Panc1 (cell line): ENCODE results near the gene ERVFRD-1. TPM values are rescaled to one million over a fixed set of nuclear protein-coding genes. Genes with fewer than 3 reads are reported as not detected.

ENCODE experiments used
- ATAC-seq: fragments of 200-7000 bp; cut with Tn5 transposase; 2 replicates; pipeline ENCODE4 v1.9.1; 2020; ENCODE audit warnings: mild to moderate bottlenecking, moderate library complexity
- BruUV-seq: library from RNA; stranded (reverse); fragments of 400-500 nt; replicated peaks from 2 replicates; lab custom pipeline; 2021; lab: Mats Ljungman, UMichigan
- CTCF ChIA-PET: fragments of 300-600 bp; sonication (Branson Sonifier 250); formaldehyde crosslinking; loops from one replicate; lab custom pipeline; 2022; ENCODE audit warnings: antibody characterized with exemption; lab: Charles Lee
- POLR2A ChIA-PET: fragments of 300-600 bp; sonication (Branson Sonifier 250); formaldehyde crosslinking; loops from one replicate; lab custom pipeline; 2022; ENCODE audit warnings: antibody characterized with exemption; lab: Charles Lee
- DNase-seq: peaks from one replicate; pipeline ENCODE4 v3.0.0-alpha.2; 2010; ENCODE audit warnings: low read depth, low spot score
- H3K27ac ChIP-seq: 2 replicates; pipeline ENCODE4 v1.5.1; 2011; ENCODE audit warnings: mild to moderate bottlenecking, low read length, inconsistent platforms
- H3K27me3 ChIP-seq: fragments of 200-500 bp; sonication (Bioruptor generic); 2 replicates; pipeline ENCODE4 v1.6.0; 2014; ENCODE audit warnings: low read length, inconsistent platforms; ENCODE audit not compliant: control insufficient read depth, insufficient read depth
- H3K36me3 ChIP-seq: fragments of 200-500 bp; sonication (Bioruptor generic); 2 replicates; pipeline ENCODE4 v1.5.1; 2014; ENCODE audit warnings: inconsistent platforms, mild to moderate bottlenecking, low read length, moderate library complexity; ENCODE audit not compliant: control insufficient read depth, insufficient read depth
- H3K4me1 ChIP-seq: 2 replicates; pipeline ENCODE4 v1.5.1; 2011; ENCODE audit warnings: inconsistent platforms, mild to moderate bottlenecking, low read length, moderate library complexity; ENCODE audit not compliant: control insufficient read depth, insufficient read depth
- H3K4me3 ChIP-seq, 2 experiments: 2 replicates each; pipeline ENCODE4 v1.5.1; 2011 to 2012; ENCODE audit warnings: low read depth in 2 of 2, low read length in 2 of 2, mild to moderate bottlenecking in 2 of 2, inconsistent platforms in 1 of 2, moderate library complexity in 1 of 2
- H3K9me3 ChIP-seq: fragments of 200-500 bp; sonication (Bioruptor generic); 2 replicates; pipeline ENCODE4 v1.5.1; 2014; ENCODE audit warnings: low read depth, mild to moderate bottlenecking, inconsistent platforms, low read length, moderate library complexity; ENCODE audit not compliant: control insufficient read depth, insufficient read depth
- CTCF ChIP-seq: fragments of 450-650 bp; IDR thresholded peaks from 2 replicates; pipeline ENCODE4 v1.5.1; 2017; ENCODE audit warnings: mild to moderate bottlenecking
- POLR2AphosphoS5 ChIP-seq: IDR thresholded peaks from 2 replicates; pipeline ENCODE4 v1.6.1; 2012; ENCODE audit warnings: mild to moderate bottlenecking, low read depth, low read length, moderate library complexity
- REST ChIP-seq, 2 experiments: IDR thresholded peaks; 2 replicates each; pipeline ENCODE4 v1.6.1; 2011 to 2012; ENCODE audit warnings: low read depth in 2 of 2, control low read depth in 1 of 2, low read length in 1 of 2, mild to moderate bottlenecking in 1 of 2, moderate library complexity in 1 of 2; ENCODE audit not compliant: insufficient read depth in 1 of 2
- SIN3A ChIP-seq: IDR thresholded peaks from 2 replicates; pipeline ENCODE4 v1.6.1; 2012; ENCODE audit warnings: low read depth, mild to moderate bottlenecking, low read length, moderate library complexity, borderline replicate concordance; ENCODE audit not compliant: insufficient read depth
- TCF7L2 ChIP-seq: IDR thresholded peaks from 2 replicates; pipeline ENCODE4 v1.6.1; 2011; ENCODE audit warnings: mild to moderate bottlenecking, low read depth, low read length, inconsistent platforms
- in situ Hi-C: cut with HindIII; loops from 2 replicates; pipeline ENCODE4 v1.10.0; 2016; ENCODE audit warnings: low sequenced_read_pairs, low pct_unique_long_range_greater_than_20kb
- intact Hi-C: fragments of 100-400 bp; cut with micrococcal nuclease; formaldehyde crosslinking; loops from one replicate; pipeline ENCODE4 v1.10.0; 2022; ENCODE audit not compliant: unreplicated experiment
- total RNA-seq: library from RNA; stranded (reverse); gene quantifications from one replicate; pipeline ENCODE4 v1.2.1, GENCODE V29; 2021; ENCODE audit not compliant: unreplicated experiment

ERVFRD-1 gene
- total RNA-seq, 1 experiment from 2014 or later: not detected

- no TSS peak for BruUV-seq
- peaks cover 2% of the 10 kb centered on the region; the same call in 1 of the 2 replicates for H3K36me3 ChIP-seq
- POLR2A ChIA-PET: interaction anchor here (0.6 kb wide), 1 partner anchor 1084 kb away, joined by 3 read pairs; no protein-coding TSS in a partner anchor
- H3K27ac ChIP-seq: no peak overlapping the region
- TF ChIP-seq POLR2AphosphoS5 (no peak), REST (IDR thresholded peaks at IDR 0.05; ENCODE audit: insufficient read depth in 1 of 2, low read depth in 2 of 2, low read length in 1 of 2) (no peak), TCF7L2 (no peak), SIN3A (no peak), CTCF (no peak)
- DNase-seq (no peak), ATAC-seq (no peak)
- in situ Hi-C loops: no loop called here
- CTCF ChIA-PET: no interaction called here
- H3K9me3 ChIP-seq: no peaks in the 10 kb centered on the region
- intact Hi-C loops: no loop called here
- H3K4me3 ChIP-seq: no peak overlapping the region
- no peaks in the 10 kb centered on the region; the same call in 1 of the 2 replicates for H3K4me1 ChIP-seq
- H3K27me3 ChIP-seq: no peaks in the 10 kb centered on the region
Observed at GRCh38 chr6:11136809-11137208, 25.3 kb upstream of the ERVFRD-1 start.

GRCh38 chr6:11133281-11133680 lies 21.8 kb upstream of the ERVFRD-1 start:
- Histone ChIP-seq H3K9me3 (no peaks in the 10 kb centered on the region), H3K27ac (no peak overlapping the region), H3K4me1 (no peaks in the 10 kb centered on the region; the same call in 1 of the 2 replicates), H3K27me3 (no peaks in the 10 kb centered on the region), H3K4me3 (no peak overlapping the region), H3K36me3 (peaks cover 2% of the 10 kb centered on the region; the same call in 1 of the 2 replicates)
- BruUV-seq: no TSS peak
- ChIA-PET CTCF (no interaction called here), POLR2A (interaction anchor here (0.7 kb wide), 1 partner anchor 324 kb away, joined by 4 read pairs; no protein-coding TSS in a partner anchor)
- intact Hi-C loops: loop anchor here (5.0 kb wide), 1 partner anchor 181 kb away; no protein-coding TSS in a partner anchor
- DNase-seq: no peak
- TF ChIP-seq CTCF: no peak
- no peak for TF ChIP-seq REST (IDR thresholded peaks at IDR 0.05; ENCODE audit: insufficient read depth in 1 of 2, low read depth in 2 of 2, low read length in 1 of 2)
- TF ChIP-seq TCF7L2: no peak
- no peak for TF ChIP-seq SIN3A
- in situ Hi-C loops: no loop called here
- ATAC-seq: no peak
